HFF-Myc (cell line): ENCODE measurements around the gene TMEFF2.

Experiments used
- DNase-seq: peaks from one replicate; pipeline ENCODE4 v3.0.0-alpha.2; 2011; ENCODE audit warnings: low read depth; ENCODE audit errors: extremely low read depth
- H3K4me3 ChIP-seq: replicated peaks from 2 replicates; pipeline ENCODE4 v1.5.1; 2011; ENCODE audit warnings: low read depth, mild to moderate bottlenecking, control low read depth, low read length
- CTCF ChIP-seq: IDR thresholded peaks from 2 replicates; pipeline ENCODE4 v1.5.1; 2012; ENCODE audit warnings: mild to moderate bottlenecking, low read depth, low read length, control low read depth; ENCODE audit errors: missing control alignments

Gene TMEFF2

GRCh38 chr2:191959209-191959608 lies 235.5 kb downstream of the TMEFF2 start:
- no peak for TF ChIP-seq CTCF
- H3K4me3 ChIP-seq, result no peak overlapping the region
- DNase-seq, result no peak

- H3K4me3 ChIP-seq, result no peak overlapping the region
- TF ChIP-seq CTCF, result no peak
- no peak for DNase-seq
Observed at GRCh38 chr2:191957996-191958860, 236.5 kb downstream of the TMEFF2 start.

- H3K4me3 ChIP-seq, result no peak overlapping the region
- DNase-seq, result no peak
- no peak for TF ChIP-seq CTCF
Observed at GRCh38 chr2:191954451-191954850, 240.3 kb downstream of the TMEFF2 start.

- no peak for DNase-seq
- no peak overlapping the region for H3K4me3 ChIP-seq
- TF ChIP-seq CTCF, result no peak
Observed at GRCh38 chr2:191952515-191953270, 242.0 kb downstream of the TMEFF2 start.

GRCh38 chr2:191951832-191952231 lies 242.9 kb downstream of the TMEFF2 start:
- no peak overlapping the region for H3K4me3 ChIP-seq
- TF ChIP-seq CTCF, result no peak
- no peak for DNase-seq

GRCh38 chr2:191951376-191951775 lies 243.4 kb downstream of the TMEFF2 start:
- no peak for TF ChIP-seq CTCF
- DNase-seq, result no peak
- no peak overlapping the region for H3K4me3 ChIP-seq
